ENCODE results near the gene HLA-DQA1. TPM values are rescaled to one million over a fixed set of nuclear protein-coding genes. Genes with fewer than 3 reads are reported as not detected.

HLA-DQA1 gene
- total RNA-seq, 1 experiment from 2014 or later = 0.22 TPM

DNA sequence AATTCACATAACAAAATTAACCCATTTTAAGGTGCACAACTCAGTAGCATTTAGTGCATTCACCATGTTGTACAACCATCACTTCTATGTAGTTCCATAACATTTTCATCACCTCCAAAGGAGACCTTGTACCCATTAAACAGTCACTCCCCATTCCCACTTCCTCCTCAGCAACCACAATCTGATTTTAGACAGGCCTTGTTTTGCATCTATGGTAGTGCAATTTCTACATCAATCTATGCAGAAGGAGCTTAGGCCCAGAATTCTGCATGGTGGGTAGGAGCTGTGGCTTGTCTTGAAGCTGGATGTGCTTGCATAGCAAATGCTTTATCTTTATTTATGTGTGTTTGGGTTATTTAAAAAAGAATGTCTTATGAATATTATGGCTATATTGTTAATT, 13.5 kb upstream of the HLA-DQA1 start:
- CTCF ChIA-PET = no interaction called here
- TF ChIP-seq JUN (CRISPR knock-in tag; IDR thresholded peaks at IDR 0.05) = no peak
- no peak for TF ChIP-seq MYBL2 (CRISPR knock-in tag; IDR thresholded peaks at IDR 0.05)
- TF ChIP-seq MXD4 (CRISPR knock-in tag; IDR thresholded peaks at IDR 0.05; ENCODE audit: borderline replicate concordance) = no peak
- TF ChIP-seq, protein P1, sequence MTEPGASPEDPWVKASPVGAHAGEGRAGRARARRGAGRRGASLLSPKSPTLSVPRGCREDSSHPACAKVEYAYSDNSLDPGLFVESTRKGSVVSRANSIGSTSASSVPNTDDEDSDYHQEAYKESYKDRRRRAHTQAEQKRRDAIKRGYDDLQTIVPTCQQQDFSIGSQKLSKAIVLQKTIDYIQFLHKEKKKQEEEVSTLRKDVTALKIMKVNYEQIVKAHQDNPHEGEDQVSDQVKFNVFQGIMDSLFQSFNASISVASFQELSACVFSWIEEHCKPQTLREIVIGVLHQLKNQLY (CRISPR knock-in tag; IDR thresholded peaks at IDR 0.05) = no peak
- no peak for TF ChIP-seq ATF1 (CRISPR knock-in tag; IDR thresholded peaks at IDR 0.05)
- no peak for TF ChIP-seq ZNF121 (CRISPR knock-in tag; IDR thresholded peaks at IDR 0.05)
- no peak for TF ChIP-seq ZNF671 (CRISPR knock-in tag; IDR thresholded peaks at IDR 0.05)
- no peak for TF ChIP-seq CREB1 (CRISPR knock-in tag; IDR thresholded peaks at IDR 0.05)
- TF ChIP-seq KAT7 (CRISPR knock-in tag; IDR thresholded peaks at IDR 0.05; ENCODE audit: borderline replicate concordance) = no peak
- TF ChIP-seq ETV6 (CRISPR knock-in tag; IDR thresholded peaks at IDR 0.05) = no peak
- TF ChIP-seq TEAD1 (CRISPR knock-in tag; IDR thresholded peaks at IDR 0.05) = no peak
- TF ChIP-seq NFE2L1 (CRISPR knock-in tag; IDR thresholded peaks at IDR 0.05) = no peak
- TF ChIP-seq, protein P2, sequence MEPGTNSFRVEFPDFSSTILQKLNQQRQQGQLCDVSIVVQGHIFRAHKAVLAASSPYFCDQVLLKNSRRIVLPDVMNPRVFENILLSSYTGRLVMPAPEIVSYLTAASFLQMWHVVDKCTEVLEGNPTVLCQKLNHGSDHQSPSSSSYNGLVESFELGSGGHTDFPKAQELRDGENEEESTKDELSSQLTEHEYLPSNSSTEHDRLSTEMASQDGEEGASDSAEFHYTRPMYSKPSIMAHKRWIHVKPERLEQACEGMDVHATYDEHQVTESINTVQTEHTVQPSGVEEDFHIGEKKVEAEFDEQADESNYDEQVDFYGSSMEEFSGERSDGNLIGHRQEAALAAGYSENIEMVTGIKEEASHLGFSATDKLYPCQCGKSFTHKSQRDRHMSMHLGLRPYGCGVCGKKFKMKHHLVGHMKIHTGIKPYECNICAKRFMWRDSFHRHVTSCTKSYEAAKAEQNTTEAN (CRISPR knock-in tag; IDR thresholded peaks at IDR 0.05) = no peak
- no peaks in the 10 kb centered on the region; the same call in 1 of the 2 replicates for H3K27me3 Mint-ChIP-seq (ENCODE audit: low read depth)
- no peak for ATAC-seq
- no peak overlapping the region for H3K4me3 Mint-ChIP-seq
- H3K4me1 Mint-ChIP-seq = no peaks in the 10 kb centered on the region
- peaks cover 2% of the 10 kb centered on the region; the same call in 1 of the 2 replicates for H3K9me3 Mint-ChIP-seq
- DNase-seq (ENCODE audit: low spot score) = no peak
- no peak overlapping the region for H3K27ac Mint-ChIP-seq
- POLR2A ChIA-PET = no interaction called here
- H3K36me3 Mint-ChIP-seq = no peaks in the 10 kb centered on the region

DNA sequence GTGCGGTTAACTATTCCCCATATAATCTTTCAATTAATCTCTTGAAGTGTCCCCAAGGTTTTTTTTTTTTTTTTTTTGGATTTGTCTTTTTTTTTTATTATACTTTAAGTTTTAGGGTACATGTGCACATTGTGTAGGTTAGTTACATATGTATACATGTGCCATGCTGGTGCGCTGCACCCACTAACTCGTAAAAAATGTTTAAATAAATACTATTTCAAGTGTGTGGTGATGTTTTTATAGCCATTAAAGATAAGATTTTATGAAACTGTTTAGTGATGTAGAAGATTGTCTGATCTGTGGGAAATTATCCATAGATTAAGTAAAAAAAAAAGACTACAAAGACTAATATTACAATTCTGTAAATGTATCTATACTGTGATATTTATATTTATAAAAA, 12.6 kb upstream of the HLA-DQA1 start:
- no peaks in the 10 kb centered on the region for H3K9me3 Mint-ChIP-seq
- no peak overlapping the region for H3K27ac Mint-ChIP-seq
- no peak for ATAC-seq
- H3K4me3 Mint-ChIP-seq = no peak overlapping the region
- ChIA-PET CTCF (no interaction called here), POLR2A (no interaction called here)
- H3K27me3 Mint-ChIP-seq (ENCODE audit: low read depth) = no peaks in the 10 kb centered on the region
- no peaks in the 10 kb centered on the region for H3K4me1 Mint-ChIP-seq
- TF ChIP-seq, protein P3, sequence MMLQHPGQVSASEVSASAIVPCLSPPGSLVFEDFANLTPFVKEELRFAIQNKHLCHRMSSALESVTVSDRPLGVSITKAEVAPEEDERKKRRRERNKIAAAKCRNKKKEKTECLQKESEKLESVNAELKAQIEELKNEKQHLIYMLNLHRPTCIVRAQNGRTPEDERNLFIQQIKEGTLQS (CRISPR knock-in tag; conservative IDR thresholded peaks at IDR 0.05) = no peak
- TF ChIP-seq JUN (CRISPR knock-in tag; IDR thresholded peaks at IDR 0.05) (no peak), TEAD1 (CRISPR knock-in tag; IDR thresholded peaks at IDR 0.05) (no peak), ZNF121 (CRISPR knock-in tag; IDR thresholded peaks at IDR 0.05) (no peak), TCF7 (CRISPR knock-in tag; IDR thresholded peaks at IDR 0.05; ENCODE audit: low read depth) (no peak), FOXJ3 (CRISPR knock-in tag; IDR thresholded peaks at IDR 0.05; ENCODE audit: borderline replicate concordance) (no peak), TEAD4 (CRISPR knock-in tag; IDR thresholded peaks at IDR 0.05) (no peak), ZNF396 (CRISPR knock-in tag; IDR thresholded peaks at IDR 0.05; ENCODE audit: borderline replicate concordance) (no peak), ZNF138 (CRISPR knock-in tag; conservative IDR thresholded peaks at IDR 0.05) (no peak), TP53 (CRISPR knock-in tag; IDR thresholded peaks at IDR 0.05) (no peak), SMAD3 (CRISPR knock-in tag; IDR thresholded peaks at IDR 0.05; ENCODE audit: borderline replicate concordance) (no peak)
- TF ChIP-seq, protein P4, sequence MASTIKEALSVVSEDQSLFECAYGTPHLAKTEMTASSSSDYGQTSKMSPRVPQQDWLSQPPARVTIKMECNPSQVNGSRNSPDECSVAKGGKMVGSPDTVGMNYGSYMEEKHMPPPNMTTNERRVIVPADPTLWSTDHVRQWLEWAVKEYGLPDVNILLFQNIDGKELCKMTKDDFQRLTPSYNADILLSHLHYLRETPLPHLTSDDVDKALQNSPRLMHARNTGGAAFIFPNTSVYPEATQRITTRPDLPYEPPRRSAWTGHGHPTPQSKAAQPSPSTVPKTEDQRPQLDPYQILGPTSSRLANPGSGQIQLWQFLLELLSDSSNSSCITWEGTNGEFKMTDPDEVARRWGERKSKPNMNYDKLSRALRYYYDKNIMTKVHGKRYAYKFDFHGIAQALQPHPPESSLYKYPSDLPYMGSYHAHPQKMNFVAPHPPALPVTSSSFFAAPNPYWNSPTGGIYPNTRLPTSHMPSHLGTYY (CRISPR knock-in tag; IDR thresholded peaks at IDR 0.05) = no peak
- TF ChIP-seq, protein P5, sequence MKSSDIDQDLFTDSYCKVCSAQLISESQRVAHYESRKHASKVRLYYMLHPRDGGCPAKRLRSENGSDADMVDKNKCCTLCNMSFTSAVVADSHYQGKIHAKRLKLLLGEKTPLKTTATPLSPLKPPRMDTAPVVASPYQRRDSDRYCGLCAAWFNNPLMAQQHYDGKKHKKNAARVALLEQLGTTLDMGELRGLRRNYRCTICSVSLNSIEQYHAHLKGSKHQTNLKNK (CRISPR knock-in tag; IDR thresholded peaks at IDR 0.05) = no peak
- TF ChIP-seq, protein P6, sequence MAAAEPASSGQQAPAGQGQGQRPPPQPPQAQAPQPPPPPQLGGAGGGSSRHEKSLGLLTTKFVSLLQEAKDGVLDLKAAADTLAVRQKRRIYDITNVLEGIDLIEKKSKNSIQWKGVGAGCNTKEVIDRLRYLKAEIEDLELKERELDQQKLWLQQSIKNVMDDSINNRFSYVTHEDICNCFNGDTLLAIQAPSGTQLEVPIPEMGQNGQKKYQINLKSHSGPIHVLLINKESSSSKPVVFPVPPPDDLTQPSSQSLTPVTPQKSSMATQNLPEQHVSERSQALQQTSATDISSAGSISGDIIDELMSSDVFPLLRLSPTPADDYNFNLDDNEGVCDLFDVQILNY (CRISPR knock-in tag; IDR thresholded peaks at IDR 0.05) = no peak
- DNase-seq (ENCODE audit: low spot score) = no peak
- no peaks in the 10 kb centered on the region for H3K36me3 Mint-ChIP-seq

Data from WTC11 (cell line).